CD1c-positive myeloid dendritic cell (primary cell): Measurements from ENCODE around the gene ATP2C2.
"Not testable (repeated sequence)": the region's sequence is repeated elsewhere in the genome, so short reads cannot be mapped to it uniquely, and the experiment has no call there.

Experiments
- DNase-seq: peaks from one replicate; pipeline ENCODE4 v3.0.0-alpha.2; 2016; ENCODE audit errors: extremely low spot score

Gene ATP2C2

GRCh38 chr16:84450176-84450865 is 82.0 kb downstream of the ATP2C2 start:
- DNase-seq: no peak

DNA sequence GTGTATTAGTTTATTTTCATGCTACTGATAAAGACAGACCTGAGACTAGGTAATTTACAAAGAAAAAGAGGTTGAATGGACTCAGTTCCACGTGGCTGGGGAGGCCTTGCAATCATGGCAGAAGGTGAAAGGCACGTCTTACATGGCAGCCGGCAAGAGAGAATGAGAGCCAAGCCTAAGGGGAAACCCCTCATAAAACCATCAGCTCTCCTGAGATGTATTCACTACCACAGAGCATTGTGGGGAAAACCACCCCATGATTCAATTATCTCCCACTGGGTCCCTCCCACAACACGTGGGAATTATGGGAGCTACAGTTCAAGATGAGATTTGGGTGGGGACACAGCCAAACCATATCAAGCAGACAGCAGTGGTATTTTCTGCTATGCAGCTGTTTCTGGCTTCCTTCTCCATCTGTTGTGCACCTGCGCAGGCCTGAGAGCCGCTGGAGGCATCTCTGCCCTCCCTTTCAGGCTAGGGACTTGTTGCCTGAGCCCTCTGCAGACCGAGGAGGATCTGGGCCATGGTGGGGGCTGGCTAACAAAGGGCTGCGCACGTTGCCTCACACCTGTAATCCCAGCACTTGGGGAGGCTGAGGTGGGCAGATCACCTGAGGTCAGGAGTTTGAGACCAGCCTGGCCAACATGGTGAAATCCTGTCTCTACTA is 82.8 kb downstream of the ATP2C2 start:
- not testable (repeated sequence) for DNase-seq

- DNase-seq: no peak
Observed at GRCh38 chr16:84451781-84452180, 83.4 kb downstream of the ATP2C2 start.

DNA sequence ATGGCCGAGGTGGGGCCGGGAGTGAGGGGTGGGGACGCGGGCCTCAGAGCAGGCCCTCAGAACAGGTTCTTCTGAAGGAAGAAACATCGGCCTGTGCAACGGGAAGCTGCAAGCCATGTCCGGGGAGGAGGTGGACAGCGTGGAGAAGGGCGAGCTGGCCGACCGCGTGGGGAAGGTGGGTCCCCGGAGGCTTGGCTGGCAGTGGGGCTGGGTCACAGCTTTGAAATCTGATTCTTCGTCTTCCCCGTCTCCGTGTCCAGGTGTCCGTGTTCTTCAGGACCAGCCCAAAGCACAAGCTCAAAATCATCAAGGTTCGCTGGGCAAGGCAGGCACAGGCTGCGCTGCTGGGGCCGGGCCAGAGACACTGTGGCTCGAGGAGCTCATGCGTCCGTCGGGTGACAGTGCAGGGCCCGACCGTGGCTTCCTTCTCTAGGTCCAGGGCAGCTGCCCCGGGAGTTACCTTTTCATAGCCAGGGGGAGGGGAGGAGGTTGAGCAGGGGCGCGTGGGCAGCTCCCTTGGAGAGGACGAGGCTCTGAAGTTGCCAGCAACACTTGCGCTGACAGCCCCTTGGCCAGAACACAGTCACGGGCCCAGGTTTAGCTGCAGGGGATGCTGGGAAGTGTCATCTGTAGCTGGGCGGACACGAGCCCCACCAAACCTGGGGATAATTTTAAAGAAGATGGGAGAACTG is 84.9 kb downstream of the ATP2C2 start:
- DNase-seq: no peak

DNA sequence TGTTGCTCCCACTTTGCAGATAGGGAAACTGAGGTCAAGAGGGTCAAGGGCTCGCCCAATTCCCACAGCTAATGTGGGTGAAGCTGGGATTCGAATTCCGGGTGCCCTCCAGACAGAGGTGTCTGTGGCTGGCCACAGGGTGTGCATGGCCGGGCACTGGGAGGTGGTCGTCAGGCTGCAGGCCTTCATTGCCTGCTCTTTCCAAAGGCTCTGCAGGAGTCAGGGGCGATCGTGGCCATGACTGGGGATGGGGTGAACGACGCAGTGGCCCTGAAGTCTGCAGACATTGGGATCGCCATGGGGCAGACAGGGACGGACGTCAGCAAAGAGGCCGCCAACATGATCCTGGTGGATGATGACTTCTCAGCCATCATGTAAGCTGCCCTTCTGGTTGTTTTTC is 86.3 kb downstream of the ATP2C2 start:
- no peak for DNase-seq

GRCh38 chr16:84455031-84455430 is 86.7 kb downstream of the ATP2C2 start:
- DNase-seq: no peak

DNA sequence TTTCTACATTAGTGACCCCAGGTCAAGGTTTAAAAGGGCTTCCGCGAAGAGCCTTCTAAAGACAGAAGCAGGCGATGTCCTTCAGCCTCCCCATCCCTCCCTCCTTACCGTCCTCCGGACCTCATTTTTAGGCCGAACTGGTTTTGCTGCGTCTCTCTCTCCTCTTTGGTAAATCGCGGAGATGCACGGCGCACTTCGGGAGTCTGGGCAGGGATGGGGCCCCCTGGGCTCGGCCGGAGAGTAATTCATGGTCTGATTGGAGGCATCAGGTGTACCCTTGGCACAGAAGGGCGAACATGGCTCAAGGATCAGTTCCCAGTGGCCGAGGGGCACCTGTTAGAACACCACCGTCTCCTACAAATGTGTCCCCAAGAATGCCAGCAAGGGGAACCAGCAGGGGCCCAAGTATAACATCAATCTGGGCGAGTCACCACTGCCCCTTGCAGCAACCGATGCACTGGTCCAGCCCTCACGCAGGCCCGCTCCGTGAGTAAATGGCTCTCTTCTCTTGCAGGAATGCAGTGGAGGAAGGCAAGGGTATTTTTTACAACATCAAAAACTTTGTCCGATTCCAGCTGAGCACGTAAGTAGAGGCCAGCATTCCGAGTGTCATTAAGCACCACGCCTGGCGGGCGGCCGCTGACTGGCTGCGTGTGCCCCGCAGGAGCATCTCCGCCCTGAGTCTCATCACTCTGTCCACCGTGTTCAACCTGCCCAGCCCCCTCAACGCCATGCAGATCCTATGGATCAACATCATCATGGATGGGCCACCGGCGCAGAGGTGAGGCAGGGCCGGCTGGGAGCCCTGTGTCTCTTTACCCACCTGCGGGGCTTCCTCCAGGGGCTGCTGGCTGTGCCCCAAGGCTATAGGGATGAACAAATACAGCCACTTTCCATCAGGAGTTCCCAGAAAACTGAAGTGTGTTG is 90.5 kb downstream of the ATP2C2 start:
- DNase-seq: no peak

GRCh38 chr16:84459533-84459894 is 91.2 kb downstream of the ATP2C2 start:
- DNase-seq: no peak

GRCh38 chr16:84459941-84460405 is 91.6 kb downstream of the ATP2C2 start:
- DNase-seq: no peak

GRCh38 chr16:84460406-84461028 is 92.2 kb downstream of the ATP2C2 start:
- no peak for DNase-seq

DNA sequence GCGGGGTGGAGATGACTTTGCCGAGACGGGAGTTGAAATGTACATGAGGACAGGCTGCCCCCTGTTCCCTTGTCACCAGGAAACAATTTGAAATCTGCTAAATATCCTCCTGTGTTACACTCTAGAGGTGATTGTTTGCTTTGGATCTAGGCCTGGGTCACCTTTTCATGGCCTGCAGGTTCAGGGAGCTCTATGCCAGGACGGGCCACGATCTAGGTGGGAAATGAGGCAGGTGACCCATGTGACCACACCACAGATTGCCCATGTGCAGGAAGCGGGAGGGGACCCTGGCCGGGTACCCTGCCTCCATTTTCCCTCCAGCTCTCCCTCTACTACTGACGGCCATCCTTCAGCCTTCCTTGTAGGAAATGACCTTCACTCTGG is 92.7 kb downstream of the ATP2C2 start:
- no peak for DNase-seq

GRCh38 chr16:84461413-84462295 is 93.3 kb downstream of the ATP2C2 start:
- DNase-seq: no peak

GRCh38 chr16:84462296-84463210 is 94.2 kb downstream of the ATP2C2 start:
- DNase-seq: no peak

- DNase-seq: no peak
Observed at GRCh38 chr16:84463221-84463620, 94.9 kb downstream of the ATP2C2 start.

DNA sequence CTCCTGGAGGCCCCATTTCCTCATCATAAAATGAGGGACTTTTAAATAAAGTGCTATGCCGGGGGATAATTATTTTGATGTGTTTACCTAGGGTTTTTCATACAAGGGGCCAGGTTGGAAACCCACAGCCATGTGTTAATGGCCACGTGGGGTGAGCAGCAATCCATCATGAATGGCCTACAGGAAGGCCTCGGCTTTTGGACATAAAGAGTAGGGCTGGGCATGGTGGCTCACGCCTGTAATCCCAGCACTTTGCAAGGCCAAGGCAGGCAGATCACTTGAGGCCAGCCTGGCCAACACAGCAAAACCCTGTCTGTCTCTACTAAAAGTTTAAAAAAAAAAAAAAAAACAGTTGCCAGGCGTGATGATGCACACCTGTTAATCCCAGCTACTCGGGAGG is 95.8 kb downstream of the ATP2C2 start:
- no peak for DNase-seq

- no peak for DNase-seq
Observed at GRCh38 chr16:84465154-84465553, 96.8 kb downstream of the ATP2C2 start.

DNA sequence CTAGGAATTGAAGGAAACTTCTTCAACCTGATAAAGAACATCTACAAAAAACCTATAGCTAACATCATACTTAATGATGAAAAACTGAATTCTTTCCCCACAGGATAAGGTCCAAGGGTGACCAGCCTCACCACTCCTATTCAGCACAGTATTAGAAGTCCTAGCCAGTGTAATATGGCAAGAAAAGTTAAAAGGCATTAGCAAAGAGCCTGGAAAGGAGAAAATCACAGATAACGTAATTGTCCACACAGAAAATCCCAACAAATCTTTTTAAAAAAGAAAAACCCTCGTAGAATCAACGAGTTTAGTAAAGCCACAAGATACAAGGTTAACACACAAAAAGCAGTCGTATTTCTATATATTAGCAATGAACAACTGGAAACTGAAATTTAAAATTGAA is 98.4 kb downstream of the ATP2C2 start:
- DNase-seq: no peak

GRCh38 chr16:84467256-84467655 is 98.9 kb downstream of the ATP2C2 start:
- no peak for DNase-seq

- DNase-seq: no peak
Observed at GRCh38 chr16:84467709-84468108, 99.4 kb downstream of the ATP2C2 start.
